ENCODE results near the gene SUGCT.

- TF ChIP-seq EZH2 (IDR thresholded peaks at IDR 0.05) = no peak
- TF ChIP-seq POLR2AphosphoS5 (IDR thresholded peaks at IDR 0.05; ENCODE audit: borderline replicate concordance, low read depth, low read length) = no peak
These were observed 580.2 kb downstream of the SUGCT start for GRCh38 chr7:40715053-40715430.

Data from SK-N-MC (cell line).